HG03460 (cell line): ENCODE measurements around the gene CDC42EP1.
"Not testable (repeated sequence)": the region's sequence is repeated elsewhere in the genome, so short reads cannot be mapped to it uniquely, and the experiment has no call there.

Source experiments
- ATAC-seq: cut with Tn5 transposase; IDR thresholded peaks from one replicate; pipeline ENCODE4 v1.9.1; 2021; ENCODE audit not compliant: unreplicated experiment

CDC42EP1 gene

GRCh38 chr22:37533995-37534394, 26.3 kb upstream of the CDC42EP1 start:
- ATAC-seq = no peak

GRCh38 chr22:37534445-37534844, 25.8 kb upstream of the CDC42EP1 start:
- no peak for ATAC-seq

GRCh38 chr22:37535159-37535558, 25.1 kb upstream of the CDC42EP1 start:
- ATAC-seq = no peak

- peak; percentile 61 for ATAC-seq
These were observed 21.5 kb upstream of the CDC42EP1 start for GRCh38 chr22:37538590-37539357.

GRCh38 chr22:37539790-37540189, 20.5 kb upstream of the CDC42EP1 start:
- not testable (repeated sequence) for ATAC-seq

- not testable (repeated sequence) for ATAC-seq
These were observed 17.9 kb upstream of the CDC42EP1 start for GRCh38 chr22:37542416-37542815.

- no peak for ATAC-seq
These were observed 17.3 kb upstream of the CDC42EP1 start for GRCh38 chr22:37542959-37543358.

- no peak for ATAC-seq
These were observed 15.2 kb upstream of the CDC42EP1 start for GRCh38 chr22:37544955-37545702.

GRCh38 chr22:37545703-37546436, 14.4 kb upstream of the CDC42EP1 start:
- ATAC-seq = no peak

- no peak for ATAC-seq
These were observed 13.6 kb upstream of the CDC42EP1 start for GRCh38 chr22:37546437-37547250.

GRCh38 chr22:37547251-37547741, 13.0 kb upstream of the CDC42EP1 start:
- ATAC-seq = no peak

GRCh38 chr22:37549704-37550059, 10.6 kb upstream of the CDC42EP1 start:
- no peak for ATAC-seq

GRCh38 chr22:37550921-37551320, 9.4 kb upstream of the CDC42EP1 start:
- ATAC-seq = not testable (repeated sequence)

GRCh38 chr22:37551981-37552380, 8.3 kb upstream of the CDC42EP1 start:
- no peak for ATAC-seq

GRCh38 chr22:37552524-37553163, 7.6 kb upstream of the CDC42EP1 start:
- ATAC-seq = no peak

- ATAC-seq = no peak
These were observed 6.6 kb upstream of the CDC42EP1 start for GRCh38 chr22:37553725-37554124.

- no peak for ATAC-seq
These were observed 5.3 kb upstream of the CDC42EP1 start for GRCh38 chr22:37555029-37555428.

GRCh38 chr22:37556710-37557109, 3.6 kb upstream of the CDC42EP1 start:
- no peak for ATAC-seq

GRCh38 chr22:37557321-37558001, 2.8 kb upstream of the CDC42EP1 start:
- ATAC-seq = no peak

- no peak for ATAC-seq
These were observed 1.5 kb upstream of the CDC42EP1 start for GRCh38 chr22:37558815-37559214.
